KOPT-K1 (cell line): ENCODE data around the gene COLEC11.
"Not testable (repeated sequence)": the region's sequence is repeated elsewhere in the genome, so short reads cannot be mapped to it uniquely, and the experiment has no call there.

ENCODE experiments used
- H3K27ac ChIP-seq: fragments of 200-600 bp; sonication (generic); 2 replicates; pipeline ENCODE4 v1.5.1; 2016; ENCODE audit warnings: antibody characterized with exemption, mild to moderate bottlenecking, low read depth, low read length; ENCODE audit not compliant: poor library complexity, severe bottlenecking
- H3K36me3 ChIP-seq: fragments of 200-600 bp; sonication (generic); 2 replicates; pipeline ENCODE4 v1.5.1; 2017; ENCODE audit warnings: antibody characterized with exemption, mild to moderate bottlenecking, low read length, moderate library complexity; ENCODE audit not compliant: insufficient read depth
- H3K9me3 ChIP-seq: fragments of 200-600 bp; sonication (generic); 2 replicates; pipeline ENCODE4 v1.5.1; 2017; ENCODE audit warnings: antibody characterized with exemption, low read length, mild to moderate bottlenecking; ENCODE audit not compliant: insufficient read depth, poor library complexity, severe bottlenecking

COLEC11 gene

GRCh38 chr2:3654531-3655225, 59.8 kb downstream of the COLEC11 start:
- no peak overlapping the region for H3K27ac ChIP-seq
- no peaks in the 10 kb centered on the region for H3K9me3 ChIP-seq

GRCh38 chr2:3655871-3656761, 61.2 kb downstream of the COLEC11 start:
- Histone ChIP-seq H3K27ac (no peak overlapping the region), H3K9me3 (no peaks in the 10 kb centered on the region), H3K36me3 (no peaks in the 10 kb centered on the region)

More at GRCh38 chr2:3654531-3655225, 59.8 kb downstream of the COLEC11 start:
- no peaks in the 10 kb centered on the region for H3K36me3 ChIP-seq

- H3K27ac ChIP-seq = no peak overlapping the region
- H3K9me3 ChIP-seq = no peaks in the 10 kb centered on the region
Observed at GRCh38 chr2:3656762-3657721, 62.1 kb downstream of the COLEC11 start.

GRCh38 chr2:3657881-3658280, 63.0 kb downstream of the COLEC11 start, which contains the start of gene ALLC:
Gene ALLC (plus strand): TSS chr2:3658200. CDS start chr2:3671158, 12,958 bp downstream.
- H3K9me3 ChIP-seq = no peaks in the 10 kb centered on the region
- no peak within 1 kb of the TSS for H3K27ac ChIP-seq
- no peaks in the 10 kb centered on the region for H3K36me3 ChIP-seq

More at GRCh38 chr2:3656762-3657721, 62.1 kb downstream of the COLEC11 start:
- no peaks in the 10 kb centered on the region for H3K36me3 ChIP-seq

GRCh38 chr2:3659447-3660432, 64.8 kb downstream of the COLEC11 start:
- Histone ChIP-seq H3K36me3 (no peaks in the 10 kb centered on the region), H3K9me3 (no peaks in the 10 kb centered on the region), H3K27ac (no peak overlapping the region)

GRCh38 chr2:3660640-3661039, 65.7 kb downstream of the COLEC11 start:
- H3K9me3 ChIP-seq, H3K27ac ChIP-seq, H3K36me3 ChIP-seq: not testable (repeated sequence)

- Histone ChIP-seq H3K36me3 (no peaks in the 10 kb centered on the region), H3K9me3 (no peaks in the 10 kb centered on the region), H3K27ac (no peak overlapping the region)
Observed at GRCh38 chr2:3661149-3661660, 66.3 kb downstream of the COLEC11 start.

GRCh38 chr2:3662239-3662638, 67.3 kb downstream of the COLEC11 start:
- Histone ChIP-seq H3K27ac (no peak overlapping the region), H3K9me3 (no peaks in the 10 kb centered on the region), H3K36me3 (no peaks in the 10 kb centered on the region)

GRCh38 chr2:3664118-3664517, 69.2 kb downstream of the COLEC11 start:
- Histone ChIP-seq H3K27ac (no peak overlapping the region), H3K36me3 (no peaks in the 10 kb centered on the region), H3K9me3 (no peaks in the 10 kb centered on the region)

GRCh38 chr2:3664925-3665324, 70.0 kb downstream of the COLEC11 start:
- Histone ChIP-seq H3K9me3 (no peaks in the 10 kb centered on the region), H3K36me3 (no peaks in the 10 kb centered on the region)

GRCh38 chr2:3665886-3666612, 71.1 kb downstream of the COLEC11 start:
- H3K36me3 ChIP-seq = no peaks in the 10 kb centered on the region
- no peaks in the 10 kb centered on the region for H3K9me3 ChIP-seq
- no peak overlapping the region for H3K27ac ChIP-seq

More at GRCh38 chr2:3664925-3665324, 70.0 kb downstream of the COLEC11 start:
- H3K27ac ChIP-seq = no peak overlapping the region

- H3K27ac ChIP-seq = no peak overlapping the region
Observed at GRCh38 chr2:3666613-3666975, 71.7 kb downstream of the COLEC11 start.

GRCh38 chr2:3667151-3667631, 72.3 kb downstream of the COLEC11 start:
- no peaks in the 10 kb centered on the region for H3K9me3 ChIP-seq
- H3K27ac ChIP-seq = no peak overlapping the region
- H3K36me3 ChIP-seq = no peaks in the 10 kb centered on the region

More at GRCh38 chr2:3666613-3666975, 71.7 kb downstream of the COLEC11 start:
- Histone ChIP-seq H3K9me3 (no peaks in the 10 kb centered on the region), H3K36me3 (no peaks in the 10 kb centered on the region)
